H1 (cell line): ENCODE results near the gene RBFOX1. TPM values are rescaled to one million over a fixed set of nuclear protein-coding genes. Genes with fewer than 3 reads are reported as not detected.

Experiments
- ZNF274 ChIP-seq: IDR thresholded peaks from 2 replicates; pipeline ENCODE4 v1.7.0; 2012; ENCODE audit warnings: low read length, borderline replicate concordance; ENCODE audit errors: extremely low read depth
- polyA plus RNA-seq, 7 experiments: library from polyadenylated mRNA; depleted of rRNA in 3 of 7; stranded (reverse) in 5 of 7; unstranded in 2 of 7; fragments of >200 nt in 5 of 7; fragments of 200-250 nt in 2 of 7; gene quantifications; 1 replicate in 5 of 7; 2 replicates in 1 of 7; 4 replicates in 1 of 7; pipeline versions ENCODE4 v1.2.1 to v1.2.3, GENCODE V29; 2011 to 2013; ENCODE audit warnings: missing spikeins in 2 of 7, mixed read lengths in 2 of 7
- total RNA-seq: library from RNA; stranded (reverse); fragmentation: NEBNext Ultra II Directional; extraction: Animal tissue kit (Norgen Biotek cat#: 25700); gene quantifications from 2 replicates; pipeline ENCODE4 v1.2.1, GENCODE V29; 2021

RBFOX1 gene
- total and polyA plus RNA-seq, 2 of the 8 experiments (the other 6 are each of a cell fraction or from before 2014, with no cell fraction given): 1.7 to 2.8 TPM

GRCh38 chr16:7340938-7341337 is 8.3 kb downstream of the RBFOX1 start (continued):
- no peak for TF ChIP-seq ZNF274
- TF ChIP-seq, all 59 proteins: peak for 0
